Fibroblast of mammary gland (primary cell): ENCODE data around the gene FHDC1.

Source experiments
- DNase-seq: peaks from one replicate; pipeline ENCODE4 v3.0.0-alpha.2; 2010; ENCODE audit warnings: low read depth
- H3K4me3 ChIP-seq: 2 replicates; pipeline ENCODE4 v1.5.1; 2011; ENCODE audit warnings: low read depth, mild to moderate bottlenecking, low read length, moderate library complexity; ENCODE audit not compliant: control insufficient read depth
- CTCF ChIP-seq: conservative IDR thresholded peaks from 2 replicates; pipeline ENCODE4 v1.5.1; 2011; ENCODE audit warnings: low read depth, low read length, inconsistent platforms; ENCODE audit not compliant: control insufficient read depth, insufficient read depth

The FHDC1 gene

GRCh38 chr4:153018031-153018430 lies 81.9 kb downstream of the FHDC1 start:
- DNase-seq, result no peak
- TF ChIP-seq CTCF, result no peak
- no peak overlapping the region for H3K4me3 ChIP-seq

GRCh38 chr4:153018684-153019083 lies 82.6 kb downstream of the FHDC1 start:
- no peak for TF ChIP-seq CTCF
- no peak for DNase-seq
- no peak overlapping the region for H3K4me3 ChIP-seq

GRCh38 chr4:153019906-153020305 lies 83.8 kb downstream of the FHDC1 start:
- no peak for TF ChIP-seq CTCF

GRCh38 chr4:153020457-153020856 lies 84.3 kb downstream of the FHDC1 start:
- no peak for TF ChIP-seq CTCF
- no peak overlapping the region for H3K4me3 ChIP-seq
- DNase-seq, result no peak

More at GRCh38 chr4:153019906-153020305, 83.8 kb downstream of the FHDC1 start:
- no peak for DNase-seq
- H3K4me3 ChIP-seq, result no peak overlapping the region

- no peak for DNase-seq
- no peak overlapping the region for H3K4me3 ChIP-seq
- TF ChIP-seq CTCF, result no peak
Measured at GRCh38 chr4:153021276-153021675, 85.2 kb downstream of the FHDC1 start.

- TF ChIP-seq CTCF, result no peak
- no peak for DNase-seq
- H3K4me3 ChIP-seq, result no peak overlapping the region
Measured at GRCh38 chr4:153022241-153022715, 86.2 kb downstream of the FHDC1 start.

- no peak for DNase-seq
- TF ChIP-seq CTCF, result no peak
- no peak overlapping the region for H3K4me3 ChIP-seq
Measured at GRCh38 chr4:153023139-153023538, 87.0 kb downstream of the FHDC1 start.
